ENCODE results near the gene PSME1. TPM values are rescaled to one million over a fixed set of nuclear protein-coding genes. Genes with fewer than 3 reads are reported as not detected.

The PSME1 gene
- total RNA-seq, 2 donors from 2014 or later: 355 to 401 TPM

DNA sequence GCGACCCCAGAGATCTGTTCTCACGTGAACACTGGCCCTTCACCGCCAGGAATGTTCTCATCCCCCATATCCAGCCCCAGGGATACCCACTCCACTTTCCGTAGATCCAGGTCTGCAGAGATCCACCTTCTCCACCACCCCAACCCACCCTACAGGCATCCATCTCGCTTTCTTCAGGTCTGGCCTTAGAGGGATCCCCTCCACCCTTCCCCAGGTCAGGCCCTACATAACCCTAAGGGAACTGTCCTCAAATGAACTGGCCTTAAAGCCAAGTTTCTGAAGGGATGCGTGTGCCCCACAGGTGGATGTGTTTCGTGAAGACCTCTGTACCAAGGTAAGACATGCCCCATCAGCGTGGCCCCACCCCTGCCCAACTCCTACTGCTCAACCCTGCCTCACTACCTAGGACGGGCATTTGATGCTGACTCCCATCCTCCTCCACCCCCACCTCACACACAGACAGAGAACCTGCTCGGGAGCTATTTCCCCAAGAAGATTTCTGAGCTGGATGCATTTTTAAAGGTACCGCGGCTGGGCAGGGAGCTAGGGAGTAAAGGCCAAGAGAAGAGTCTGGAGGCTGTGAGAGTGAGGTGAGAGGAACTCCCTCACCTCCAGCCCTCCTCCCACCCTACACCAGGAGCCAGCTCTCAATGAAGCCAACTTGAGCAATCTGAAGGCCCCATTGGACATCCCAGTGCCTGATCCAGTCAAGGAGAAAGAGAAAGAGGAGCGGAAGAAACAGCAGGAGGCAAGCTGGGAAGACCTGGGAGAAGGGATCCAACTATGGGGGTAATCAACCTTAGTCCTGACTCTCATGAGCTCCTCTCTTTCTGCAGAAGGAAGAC, 912 bp downstream of the PSME1 start:
- H3K36me3 Mint-ChIP-seq: peaks cover 32 to 40% of the 10 kb centered on the region in 2 donors
- peak overlapping the region; percentile 76 to 97 for H3K27ac Mint-ChIP-seq
- ATAC-seq (no peak), DNase-seq (ENCODE audit: low spot score in 2 of 2) (no peak)
- no peaks in the 10 kb centered on the region for H3K9me3 Mint-ChIP-seq

DNA sequence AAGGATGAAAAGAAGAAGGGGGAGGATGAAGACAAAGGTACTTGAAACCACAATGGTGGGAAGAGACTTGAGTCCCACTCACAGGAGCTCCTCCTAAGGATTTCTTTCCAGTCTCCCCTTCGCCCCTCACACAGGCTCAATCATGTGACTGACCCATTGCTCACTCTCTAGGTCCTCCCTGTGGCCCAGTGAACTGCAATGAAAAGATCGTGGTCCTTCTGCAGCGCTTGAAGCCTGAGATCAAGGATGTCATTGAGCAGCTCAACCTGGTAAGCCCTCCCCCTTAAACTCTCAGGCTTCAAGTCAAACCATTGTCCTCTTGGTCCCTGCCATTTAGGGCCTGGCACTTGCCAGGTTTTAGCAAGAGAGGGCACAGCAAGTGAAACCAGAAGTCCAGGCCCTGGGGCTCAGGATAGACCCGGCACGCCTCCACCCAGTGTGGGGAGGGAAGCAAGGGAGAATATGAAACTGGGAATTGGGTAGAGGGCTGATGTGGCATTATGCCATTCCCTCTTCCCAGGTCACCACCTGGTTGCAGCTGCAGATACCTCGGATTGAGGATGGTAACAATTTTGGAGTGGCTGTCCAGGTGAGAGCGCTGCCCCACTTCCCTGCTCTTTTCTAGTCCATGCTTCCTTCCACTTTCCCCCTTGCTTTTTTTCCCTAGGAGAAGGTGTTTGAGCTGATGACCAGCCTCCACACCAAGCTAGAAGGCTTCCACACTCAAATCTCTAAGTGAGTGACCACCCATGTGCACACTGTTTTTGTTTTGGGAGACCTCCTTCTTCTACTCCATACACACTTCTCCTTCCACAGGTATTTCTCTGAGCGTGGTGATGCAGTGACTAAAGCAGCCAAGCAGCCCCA, 1.8 kb downstream of the PSME1 start:
- Mint-ChIP-seq H3K27ac (peak overlapping the region; percentile 38 to 76), H3K9me3 (no peaks in the 10 kb centered on the region), H3K36me3 (peaks cover 41 to 44% of the 10 kb centered on the region in 2 donors)
- DNase-seq (ENCODE audit: low spot score in 2 of 2) (no peak), ATAC-seq (no peak)

GRCh38 chr14:24138396-24139271, 2.6 kb downstream of the PSME1 start:
- DNase-seq (ENCODE audit: low spot score in 2 of 2): no peak
- peaks cover 47 to 52% of the 10 kb centered on the region in 2 donors for H3K36me3 Mint-ChIP-seq
- no peak for ATAC-seq
- H3K9me3 Mint-ChIP-seq: no peaks in the 10 kb centered on the region
- peak overlapping the region; percentile 47 to 77 for H3K27ac Mint-ChIP-seq

DNA sequence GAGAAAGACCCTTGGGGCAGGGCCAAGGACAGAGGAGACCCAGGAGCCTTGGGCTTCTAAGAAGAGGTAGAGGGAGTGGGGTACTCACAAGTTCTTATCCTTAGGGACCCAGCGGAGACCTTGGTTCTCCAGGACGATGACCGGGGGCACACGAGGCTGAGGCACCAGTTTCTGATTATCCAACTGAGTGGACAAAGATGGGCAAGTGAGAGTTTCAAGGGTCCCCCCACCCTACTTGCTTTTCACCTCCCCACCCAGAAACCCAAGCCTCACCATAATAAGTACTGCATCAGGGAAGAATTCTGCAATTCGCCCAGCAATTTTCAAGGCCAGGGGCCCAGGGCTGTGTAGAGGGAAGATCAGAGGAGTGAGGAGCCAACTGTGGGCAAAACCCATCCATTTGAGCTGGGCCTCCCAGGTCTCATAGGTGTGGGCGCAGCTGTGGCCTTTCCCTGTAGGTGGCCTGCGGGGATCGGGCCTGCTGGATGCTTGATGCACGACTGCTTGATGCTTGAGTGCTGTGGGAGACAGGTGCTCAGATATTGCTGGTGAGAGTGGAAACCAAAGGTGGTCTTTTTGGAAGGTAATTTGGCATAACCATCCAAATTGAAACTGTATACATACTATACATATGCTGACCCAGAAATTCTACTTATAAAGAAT, 3.4 kb downstream of the PSME1 start:
- DNase-seq (ENCODE audit: low spot score in 2 of 2) (peak in 1 of 2 donors; percentile 40), ATAC-seq (no peak)
- Mint-ChIP-seq H3K36me3 (peaks cover 52 to 57% of the 10 kb centered on the region in 2 donors), H3K9me3 (no peaks in the 10 kb centered on the region), H3K27ac (peak overlapping the region; percentile 47 to 48)

GRCh38 chr14:24141097-24141880, 5.3 kb downstream of the PSME1 start, which contains the start of gene EMC9:
EMC9 (minus strand) TSS chr14:24141591; CDS start chr14:24141304, 287 bp downstream.
- Mint-ChIP-seq H3K9me3 (no peaks in the 10 kb centered on the region), H3K27ac (peak within 1 kb of the TSS; percentile 78 to 90), H3K36me3 (peaks cover 71 to 76% of the 10 kb centered on the region in 2 donors)
- peak; percentile 99 to 100 for DNase-seq (ENCODE audit: low spot score in 2 of 2)
- ATAC-seq: peak; percentile 87 to 89

GRCh38 chr14:24143511-24143910, 7.5 kb downstream of the PSME1 start:
- Mint-ChIP-seq H3K36me3 (peaks cover 69% of the 10 kb centered on the region in 2 donors), H3K27ac (peak overlapping the region in 1 of 2 donors; percentile 27), H3K9me3 (no peaks in the 10 kb centered on the region)
- DNase-seq (ENCODE audit: low spot score in 2 of 2): no peak
- ATAC-seq: no peak

- H3K9me3 Mint-ChIP-seq: no peaks in the 10 kb centered on the region
- DNase-seq (ENCODE audit: low spot score in 2 of 2) (no peak), ATAC-seq (no peak)
- H3K27ac Mint-ChIP-seq: peak overlapping the region; percentile 27 to 65
- peaks cover 67 to 69% of the 10 kb centered on the region in 2 donors for H3K36me3 Mint-ChIP-seq
Measured at GRCh38 chr14:24144451-24144850, 8.5 kb downstream of the PSME1 start.

- ATAC-seq: no peak
- Mint-ChIP-seq H3K27ac (peak overlapping the region; percentile 77 to 96), H3K9me3 (no peaks in the 10 kb centered on the region), H3K36me3 (peaks cover 62 to 67% of the 10 kb centered on the region in 2 donors)
- DNase-seq (ENCODE audit: low spot score in 2 of 2): no peak
Measured at GRCh38 chr14:24145219-24145618, 9.2 kb downstream of the PSME1 start.

DNA sequence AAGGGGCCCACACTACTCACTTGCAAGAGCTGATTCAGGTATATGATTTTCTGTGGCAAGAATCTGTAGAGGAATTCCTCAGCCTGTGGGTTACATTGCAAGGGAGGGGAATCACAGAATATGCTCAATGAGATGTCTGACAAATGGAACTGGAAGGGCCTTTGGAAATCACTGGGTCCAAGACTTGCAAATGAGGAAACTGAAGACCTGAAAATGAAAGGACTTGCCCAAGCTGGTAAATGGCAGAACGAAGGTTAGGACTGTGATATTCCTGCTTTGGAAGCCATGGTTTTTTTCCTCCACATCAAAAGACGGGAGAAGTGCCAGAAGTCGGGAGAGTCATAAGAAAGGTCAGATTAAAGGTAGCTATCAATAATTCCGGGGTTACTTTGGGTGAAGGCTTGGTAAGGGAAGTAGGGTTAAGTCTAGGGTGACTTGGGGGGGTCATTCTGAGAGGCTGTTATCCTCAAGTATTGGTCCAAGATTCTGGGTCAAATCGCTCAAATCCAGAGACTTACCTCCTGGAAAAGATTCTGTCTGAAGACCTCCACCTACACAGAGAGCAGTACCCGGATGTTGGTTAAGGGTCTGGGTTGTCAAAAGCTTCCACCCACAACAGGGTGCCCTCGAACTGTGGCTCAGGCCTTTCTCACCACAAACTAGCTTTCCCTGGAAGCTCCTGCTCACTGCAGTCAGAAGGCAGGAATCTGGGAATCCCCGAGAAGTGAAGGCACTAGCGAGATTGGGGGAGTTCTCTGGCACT, 9.9 kb downstream of the PSME1 start:
- H3K36me3 Mint-ChIP-seq: peaks cover 61 to 68% of the 10 kb centered on the region in 2 donors
- ATAC-seq: no peak

GRCh38 chr14:24146453-24146977, 10.5 kb downstream of the PSME1 start, which contains the start of gene PSME2:
PSME2 (minus strand) TSS chr14:24146610; CDS start chr14:24146581, 29 bp downstream.
- Mint-ChIP-seq H3K9me3 (no peaks in the 10 kb centered on the region), H3K36me3 (peaks cover 59 to 71% of the 10 kb centered on the region in 2 donors), H3K27ac (peak within 1 kb of the TSS; percentile 96 to 99)
- DNase-seq (ENCODE audit: low spot score in 2 of 2): peak; percentile 94 to 96
- peak; percentile 72 to 79 for ATAC-seq

More for the DNA sequence above, 9.9 kb downstream of the PSME1 start:
- no peak for DNase-seq (ENCODE audit: low spot score in 2 of 2)
- no peaks in the 10 kb centered on the region for H3K9me3 Mint-ChIP-seq
- H3K27ac Mint-ChIP-seq: peak overlapping the region; percentile 96 to 99

DNA sequence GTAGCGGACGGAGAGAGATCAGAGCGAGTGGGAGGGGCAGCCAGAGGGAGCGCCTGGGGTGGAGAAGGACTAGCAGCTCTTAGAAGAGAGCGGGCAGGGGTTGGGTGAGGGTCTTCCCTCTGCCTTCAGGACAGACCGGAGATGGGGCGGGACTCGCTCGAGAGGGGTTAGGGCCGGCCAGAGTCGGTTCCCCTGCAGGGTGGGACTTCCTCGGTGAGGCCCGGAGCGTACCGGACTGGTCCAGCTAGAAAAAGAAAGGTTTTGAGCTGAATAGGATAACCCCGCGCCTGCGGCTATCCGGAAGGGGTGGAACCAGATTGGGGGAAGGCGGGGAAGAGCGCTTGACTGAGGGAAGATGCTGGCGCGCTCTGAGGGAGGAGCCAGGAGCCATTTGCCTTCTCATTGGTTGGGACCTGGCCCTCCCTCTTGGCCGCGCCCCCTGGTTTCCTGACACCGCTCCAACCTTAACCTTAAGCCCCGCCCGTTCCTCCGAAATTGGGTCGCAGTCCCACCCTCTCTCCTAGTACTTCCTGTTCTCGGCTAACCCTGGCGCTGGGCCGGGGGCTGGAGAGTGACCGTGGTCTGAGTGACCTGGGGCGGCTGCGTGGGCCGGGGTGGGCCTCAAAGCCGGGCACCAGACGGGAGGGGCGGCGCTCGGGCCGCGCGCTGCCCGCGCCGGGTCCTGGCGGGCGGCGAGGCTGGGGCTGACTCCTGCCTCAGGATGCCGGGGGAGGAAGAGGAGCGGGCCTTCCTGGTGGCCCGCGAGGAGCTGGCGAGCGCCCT, 11.2 kb downstream of the PSME1 start, which contains the start of gene RNF31:
RNF31 (plus strand) TSS at position 521 of the 783 bp plus-strand sequence; CDS start at position 722, 201 bp downstream.
- DNase-seq (ENCODE audit: low spot score in 2 of 2): peak; percentile 97
- Mint-ChIP-seq H3K9me3 (no peaks in the 10 kb centered on the region), H3K36me3 (peaks cover 54 to 67% of the 10 kb centered on the region in 2 donors), H3K27ac (peak within 1 kb of the TSS; percentile 96 to 99)
- ATAC-seq: peak; percentile 87 to 89

DNA sequence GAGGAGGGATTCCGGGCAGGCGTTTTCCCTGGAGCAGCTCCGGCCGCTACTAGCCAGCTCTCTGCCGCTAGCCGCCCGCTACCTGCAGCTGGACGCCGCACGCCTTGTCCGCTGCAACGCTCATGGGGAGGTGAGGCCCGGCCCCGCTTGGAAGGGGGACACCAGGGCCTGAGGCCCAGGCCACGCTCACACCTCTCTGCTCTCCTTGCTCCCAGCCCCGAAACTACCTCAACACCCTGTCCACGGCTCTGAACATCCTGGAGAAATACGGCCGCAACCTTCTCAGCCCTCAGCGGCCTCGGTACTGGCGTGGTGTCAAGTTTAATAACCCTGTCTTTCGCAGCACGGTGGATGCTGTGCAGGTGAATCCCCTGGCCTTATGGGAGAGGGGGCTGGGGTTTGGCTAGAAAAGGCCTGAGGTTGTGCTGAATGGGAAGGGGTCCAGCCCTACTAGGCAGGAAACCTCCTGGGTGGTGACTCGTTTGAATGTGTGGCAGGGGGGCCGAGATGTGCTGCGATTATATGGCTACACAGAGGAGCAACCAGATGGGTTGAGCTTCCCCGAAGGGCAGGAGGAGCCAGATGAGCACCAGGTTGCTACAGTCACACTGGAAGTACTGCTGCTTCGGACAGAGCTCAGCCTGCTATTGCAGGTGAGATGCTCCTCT, 11.9 kb downstream of the PSME1 start:
- ATAC-seq (no peak), DNase-seq (ENCODE audit: low spot score in 2 of 2) (no peak)
- H3K27ac Mint-ChIP-seq: peak overlapping the region; percentile 95 to 96
- peaks cover 51 to 60% of the 10 kb centered on the region in 2 donors for H3K36me3 Mint-ChIP-seq
- H3K9me3 Mint-ChIP-seq: no peaks in the 10 kb centered on the region

Measured in activated naive CD4-positive, alpha-beta T cell treated with anti-CD3 and anti-CD28 coated beads, Interleukin-2, amount 50 U/mL, for 72 hours (primary cell).